Activated T-helper 17 cell treated with anti-CD3 and anti-CD28 coated beads, Interleukin-2, amount 50 U/mL, for 72 hours (primary cell): ENCODE results near the gene HIP1R. TPM values are rescaled to one million over a fixed set of nuclear protein-coding genes. Genes with fewer than 3 reads are reported as not detected.

Source experiments
- ATAC-seq: fragments of 150-1000 bp; cut with Tn5 transposase; replicated peaks from 2 replicates; pipeline ENCODE4 v1.10.0; 2021; ENCODE audit warnings: mild to moderate bottlenecking, moderate library complexity
- H3K27ac Mint-ChIP-seq: one replicate; pipeline ENCODE4 v1.8.0; 2022; ENCODE audit warnings: mixed read lengths
- H3K27me3 Mint-ChIP-seq: one replicate; pipeline ENCODE4 v1.8.0; 2022; ENCODE audit warnings: mixed read lengths
- H3K36me3 Mint-ChIP-seq: one replicate; pipeline ENCODE4 v1.8.0; 2022; ENCODE audit warnings: low read depth, mild to moderate bottlenecking, mixed read lengths
- H3K4me1 Mint-ChIP-seq: one replicate; pipeline ENCODE4 v1.8.0; 2022; ENCODE audit warnings: mixed read lengths
- H3K4me3 Mint-ChIP-seq: one replicate; pipeline ENCODE4 v1.8.0; 2022; ENCODE audit warnings: mild to moderate bottlenecking, mixed read lengths
- H3K9me3 Mint-ChIP-seq: one replicate; pipeline ENCODE4 v1.8.0; 2022; ENCODE audit warnings: mixed read lengths
- total RNA-seq, 2 donors: library from RNA; stranded (reverse); gene quantifications; one replicate each; pipeline ENCODE4 v1.2.3, GENCODE V29; 2022

Gene HIP1R
- total RNA-seq, 2 donors from 2014 or later, result 14.7 to 23.3 TPM

- no peak for ATAC-seq
- H3K27me3 Mint-ChIP-seq, result no peaks in the 10 kb centered on the region
- no peak overlapping the region for H3K27ac Mint-ChIP-seq
- H3K4me3 Mint-ChIP-seq, result no peak overlapping the region
- no peaks in the 10 kb centered on the region for H3K36me3 Mint-ChIP-seq
- H3K9me3 Mint-ChIP-seq, result no peaks in the 10 kb centered on the region
- no peaks in the 10 kb centered on the region for H3K4me1 Mint-ChIP-seq
Measured at GRCh38 chr12:122849352-122850047, 14.2 kb downstream of the HIP1R start.

- no peak overlapping the region for H3K4me3 Mint-ChIP-seq
- H3K9me3 Mint-ChIP-seq, result no peaks in the 10 kb centered on the region
- H3K27me3 Mint-ChIP-seq, result no peaks in the 10 kb centered on the region
- ATAC-seq, result no peak
- no peaks in the 10 kb centered on the region for H3K4me1 Mint-ChIP-seq
- no peaks in the 10 kb centered on the region for H3K36me3 Mint-ChIP-seq
- no peak overlapping the region for H3K27ac Mint-ChIP-seq
Measured at GRCh38 chr12:122850048-122850445, 14.8 kb downstream of the HIP1R start.

DNA sequence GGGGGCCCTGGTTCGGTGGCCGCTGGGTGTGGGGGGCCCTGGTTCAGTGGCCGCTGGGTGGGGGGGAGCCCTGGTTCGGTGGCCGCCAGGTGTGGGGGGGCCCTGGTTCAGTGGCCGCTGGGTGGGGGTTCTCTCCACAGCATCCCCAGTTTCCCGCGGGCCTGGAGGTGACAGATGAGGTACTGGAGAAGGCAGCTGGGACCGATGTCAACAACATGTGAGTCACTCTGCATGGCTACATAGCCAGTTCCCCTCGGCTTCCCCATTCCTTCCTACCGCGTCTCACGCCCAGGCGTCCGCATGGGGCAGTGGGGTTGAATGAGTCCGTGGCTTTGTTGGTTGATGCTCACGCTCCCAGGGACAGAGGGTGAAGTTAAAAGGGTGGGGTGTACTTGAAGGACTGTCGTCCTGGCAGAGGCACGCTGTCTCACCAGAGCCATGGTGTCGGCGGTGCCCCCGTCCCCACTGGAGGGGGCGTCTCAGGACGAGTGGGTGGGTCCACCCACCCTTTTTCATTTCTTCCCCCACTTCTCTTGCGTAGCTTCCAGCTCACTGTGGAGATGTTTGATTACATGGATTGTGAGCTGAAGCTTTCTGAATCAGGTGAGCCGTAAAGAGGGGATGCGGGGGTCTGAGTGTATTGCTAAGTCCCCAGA is 15.6 kb downstream of the HIP1R start:
- no peaks in the 10 kb centered on the region for H3K4me1 Mint-ChIP-seq
- no peaks in the 10 kb centered on the region for H3K27me3 Mint-ChIP-seq
- no peak overlapping the region for H3K27ac Mint-ChIP-seq
- H3K4me3 Mint-ChIP-seq, result no peak overlapping the region
- no peaks in the 10 kb centered on the region for H3K36me3 Mint-ChIP-seq
- no peaks in the 10 kb centered on the region for H3K9me3 Mint-ChIP-seq
- no peak for ATAC-seq

DNA sequence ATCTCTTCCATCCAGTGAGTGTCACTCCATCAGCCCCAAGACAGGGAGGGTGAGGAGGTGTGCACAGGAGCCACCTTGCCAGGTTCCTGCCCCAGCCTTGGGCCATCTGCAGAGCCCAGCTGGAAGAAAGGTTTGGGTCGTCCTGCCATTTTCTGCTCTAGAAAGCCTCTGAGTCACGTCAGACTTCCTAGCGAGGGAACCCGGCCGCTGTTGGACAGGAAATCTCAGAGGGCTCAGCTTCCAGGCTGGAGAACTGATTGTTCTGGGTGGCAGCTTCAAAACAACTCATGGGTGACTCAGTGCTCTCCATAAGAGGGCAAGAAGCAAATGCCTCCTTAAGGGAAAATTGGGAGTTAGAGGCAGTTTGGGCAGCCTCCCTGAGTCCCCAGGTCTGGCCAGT is 16.6 kb downstream of the HIP1R start:
- H3K36me3 Mint-ChIP-seq, result no peaks in the 10 kb centered on the region
- H3K27ac Mint-ChIP-seq, result no peak overlapping the region
- no peaks in the 10 kb centered on the region for H3K9me3 Mint-ChIP-seq
- H3K27me3 Mint-ChIP-seq, result no peaks in the 10 kb centered on the region
- ATAC-seq, result no peak
- H3K4me3 Mint-ChIP-seq, result no peak overlapping the region
- no peaks in the 10 kb centered on the region for H3K4me1 Mint-ChIP-seq

DNA sequence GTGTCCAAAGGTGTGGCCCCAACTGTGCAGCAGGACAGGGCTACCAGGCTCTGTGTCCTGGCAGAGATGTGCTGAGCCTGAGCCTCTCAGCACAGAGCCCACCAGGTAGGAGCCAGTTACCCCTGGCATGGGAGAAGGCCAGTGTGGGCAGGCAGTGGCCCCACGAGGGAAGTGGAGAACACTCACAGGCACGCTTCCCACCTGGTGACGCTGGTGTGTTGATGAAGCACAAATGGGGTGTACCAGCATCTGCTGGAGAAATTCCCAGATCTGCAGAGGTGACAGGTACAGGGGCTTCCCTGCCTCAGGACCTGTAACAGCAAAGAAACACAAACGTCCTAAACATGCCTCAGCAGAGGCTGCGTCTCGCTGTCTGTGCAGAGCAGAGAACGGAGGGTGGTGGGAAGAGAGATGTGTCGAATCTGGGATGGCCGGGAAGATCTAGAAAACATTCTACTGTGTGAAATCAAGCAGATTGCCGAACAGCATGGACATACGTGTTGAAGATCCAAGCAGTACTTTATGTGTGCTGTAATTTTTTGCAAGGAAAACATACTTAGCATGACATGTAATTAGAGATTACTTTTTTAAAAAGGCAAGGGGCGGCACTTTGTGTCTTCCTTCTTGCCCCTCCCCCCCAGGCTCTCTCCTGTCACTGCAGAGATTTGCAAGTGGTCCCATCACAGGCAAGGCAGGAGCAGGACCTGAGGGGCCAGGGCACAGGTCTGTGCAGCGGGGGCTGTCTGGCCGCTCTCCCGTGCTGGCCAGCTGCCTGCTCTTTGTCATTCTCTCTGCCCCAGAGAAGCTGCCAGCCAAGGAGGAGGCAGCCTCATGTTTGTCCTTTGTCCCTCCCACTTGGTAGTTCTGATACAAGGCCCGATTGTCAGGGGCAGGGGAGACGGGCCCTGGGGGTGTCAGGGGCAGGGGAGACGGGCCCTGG is 17.3 kb downstream of the HIP1R start:
- Mint-ChIP-seq H3K9me3 (no peaks in the 10 kb centered on the region), H3K36me3 (peaks cover 2% of the 10 kb centered on the region), H3K27ac (no peak overlapping the region), H3K27me3 (no peaks in the 10 kb centered on the region), H3K4me3 (no peak overlapping the region), H3K4me1 (no peaks in the 10 kb centered on the region)
- ATAC-seq, result no peak

- Mint-ChIP-seq H3K4me1 (no peaks in the 10 kb centered on the region), H3K9me3 (no peaks in the 10 kb centered on the region), H3K4me3 (no peak overlapping the region), H3K27me3 (no peaks in the 10 kb centered on the region), H3K36me3 (peaks cover 6% of the 10 kb centered on the region), H3K27ac (no peak overlapping the region)
- no peak for ATAC-seq
Measured at GRCh38 chr12:122853582-122854245, 18.5 kb downstream of the HIP1R start.

DNA sequence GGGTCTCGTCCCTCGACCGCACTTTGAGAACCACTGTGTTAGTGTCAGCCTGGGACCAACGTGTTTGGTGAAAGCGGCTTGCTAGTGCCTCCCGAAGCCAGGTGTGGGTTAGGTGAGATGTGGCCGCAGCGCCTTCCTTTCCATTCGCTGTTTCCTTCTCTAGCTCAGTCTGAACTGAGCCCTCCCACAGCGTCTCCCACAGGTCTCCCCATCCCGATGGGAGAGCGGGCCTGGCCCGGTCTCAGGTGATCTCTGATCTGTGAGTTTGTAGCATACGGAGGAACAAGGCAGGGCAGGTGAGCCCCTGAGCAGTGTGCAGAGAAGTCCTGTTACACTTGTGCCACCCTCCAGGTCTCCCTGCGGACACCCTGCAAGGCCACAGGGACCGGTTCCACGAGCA is 19.3 kb downstream of the HIP1R start:
- no peak overlapping the region for H3K4me3 Mint-ChIP-seq
- no peak for ATAC-seq
- H3K27ac Mint-ChIP-seq, result no peak overlapping the region
- H3K27me3 Mint-ChIP-seq, result no peaks in the 10 kb centered on the region
- H3K36me3 Mint-ChIP-seq, result peaks cover 6% of the 10 kb centered on the region
- no peaks in the 10 kb centered on the region for H3K9me3 Mint-ChIP-seq
- no peaks in the 10 kb centered on the region for H3K4me1 Mint-ChIP-seq

- no peaks in the 10 kb centered on the region for H3K4me1 Mint-ChIP-seq
- ATAC-seq, result no peak
- H3K36me3 Mint-ChIP-seq, result peaks cover 6% of the 10 kb centered on the region
- H3K27me3 Mint-ChIP-seq, result no peaks in the 10 kb centered on the region
- no peaks in the 10 kb centered on the region for H3K9me3 Mint-ChIP-seq
- H3K4me3 Mint-ChIP-seq, result no peak overlapping the region
- H3K27ac Mint-ChIP-seq, result no peak overlapping the region
Measured at GRCh38 chr12:122855071-122855829, 20.0 kb downstream of the HIP1R start.

- H3K4me1 Mint-ChIP-seq, result no peaks in the 10 kb centered on the region
- peaks cover 6% of the 10 kb centered on the region for H3K36me3 Mint-ChIP-seq
- no peak overlapping the region for H3K27ac Mint-ChIP-seq
- H3K4me3 Mint-ChIP-seq, result no peak overlapping the region
- H3K27me3 Mint-ChIP-seq, result no peaks in the 10 kb centered on the region
- no peak for ATAC-seq
- no peaks in the 10 kb centered on the region for H3K9me3 Mint-ChIP-seq
Measured at GRCh38 chr12:122855928-122856831, 20.9 kb downstream of the HIP1R start.

DNA sequence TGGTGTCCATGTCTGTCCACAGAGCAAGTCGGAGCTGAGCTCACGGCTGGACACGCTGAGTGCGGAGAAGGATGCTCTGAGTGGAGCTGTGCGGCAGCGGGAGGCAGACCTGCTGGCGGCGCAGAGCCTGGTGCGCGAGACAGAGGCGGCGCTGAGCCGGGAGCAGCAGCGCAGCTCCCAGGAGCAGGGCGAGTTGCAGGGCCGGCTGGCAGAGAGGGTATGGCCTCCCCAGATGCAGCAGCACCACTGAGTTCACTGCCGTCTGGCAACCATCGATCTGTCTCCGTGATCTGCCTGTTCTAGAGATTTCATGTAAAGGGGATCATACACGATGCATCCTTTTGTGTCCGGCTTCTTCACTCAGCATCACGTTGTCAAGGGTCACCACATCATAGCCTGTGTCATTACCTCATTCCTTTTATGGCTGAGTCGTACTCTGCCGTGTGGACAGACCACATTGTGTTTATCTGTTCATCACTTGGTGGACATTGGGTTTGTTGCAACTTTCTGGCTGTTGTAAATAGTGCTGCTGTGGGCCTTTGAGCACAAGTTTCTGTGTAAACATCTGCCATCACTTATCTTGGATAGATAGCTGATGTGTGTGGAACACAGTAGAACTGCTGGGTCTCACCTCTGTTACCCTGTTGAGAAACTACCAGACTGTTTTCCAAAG is 21.9 kb downstream of the HIP1R start:
- no peaks in the 10 kb centered on the region for H3K4me1 Mint-ChIP-seq
- H3K36me3 Mint-ChIP-seq, result peaks cover 6% of the 10 kb centered on the region
- H3K27ac Mint-ChIP-seq, result no peak overlapping the region
- no peaks in the 10 kb centered on the region for H3K9me3 Mint-ChIP-seq
- H3K27me3 Mint-ChIP-seq, result no peaks in the 10 kb centered on the region
- no peak overlapping the region for H3K4me3 Mint-ChIP-seq
- ATAC-seq, result no peak

DNA sequence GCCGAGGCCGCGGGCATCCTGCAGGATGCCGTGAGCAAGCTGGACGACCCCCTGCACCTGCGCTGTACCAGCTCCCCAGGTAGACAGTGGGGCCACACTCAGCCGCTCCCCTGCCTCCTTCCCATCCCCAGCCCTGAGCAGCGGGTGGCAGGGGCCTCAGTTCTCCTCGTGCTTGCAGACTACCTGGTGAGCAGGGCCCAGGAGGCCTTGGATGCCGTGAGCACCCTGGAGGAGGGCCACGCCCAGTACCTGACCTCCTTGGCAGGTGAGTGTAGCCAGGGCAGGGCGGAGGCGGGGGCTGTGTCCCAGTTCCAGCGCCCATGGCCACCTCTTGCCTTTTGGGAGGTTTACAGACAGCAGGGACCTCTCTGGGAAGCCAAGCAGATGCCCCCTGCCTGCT is 22.9 kb downstream of the HIP1R start:
- ATAC-seq, result no peak

GRCh38 chr12:122858591-122859302 is 23.5 kb downstream of the HIP1R start:
- Mint-ChIP-seq H3K9me3 (no peaks in the 10 kb centered on the region), H3K4me1 (no peaks in the 10 kb centered on the region), H3K36me3 (peaks cover 6% of the 10 kb centered on the region), H3K4me3 (no peak overlapping the region), H3K27me3 (no peaks in the 10 kb centered on the region), H3K27ac (no peak overlapping the region)
- no peak for ATAC-seq

More for the DNA sequence above, 22.9 kb downstream of the HIP1R start:
- H3K4me3 Mint-ChIP-seq, result no peak overlapping the region
- no peaks in the 10 kb centered on the region for H3K27me3 Mint-ChIP-seq
- H3K36me3 Mint-ChIP-seq, result peaks cover 6% of the 10 kb centered on the region
- no peak overlapping the region for H3K27ac Mint-ChIP-seq
- no peaks in the 10 kb centered on the region for H3K4me1 Mint-ChIP-seq
- no peaks in the 10 kb centered on the region for H3K9me3 Mint-ChIP-seq
